GM12878 (cell line): ENCODE measurements around the gene TRAIP. TPM values are rescaled to one million over a fixed set of nuclear protein-coding genes. Genes with fewer than 3 reads are reported as not detected.
A peak's percentile ranks its signal among the peaks of the same experiment; 100 is the strongest.

ENCODE experiments used
- BCL11A ChIP-seq: IDR thresholded peaks from 2 replicates; pipeline ENCODE4 v1.6.1; 2011; ENCODE audit warnings: low read depth, low read length
- BRCA1 ChIP-seq: IDR thresholded peaks from 2 replicates; pipeline ENCODE4 v1.6.1; 2011; ENCODE audit warnings: low read depth, low read length, improper control_type of control experiment
- CBFB ChIP-seq: IDR thresholded peaks from 2 replicates; pipeline ENCODE4 v1.6.1; 2016; ENCODE audit warnings: antibody characterized with exemption, low read depth
- CBX3 ChIP-seq: fragments of 200-600 bp; sonication (generic); IDR thresholded peaks from 2 replicates; pipeline ENCODE4 v1.6.1; 2016; ENCODE audit warnings: low read depth, borderline replicate concordance
- CEBPB ChIP-seq, 2 experiments: fragments of 150-350 bp in 1 of 2; IDR thresholded peaks; 2 replicates each; pipeline ENCODE4 v1.6.1; 2012 to 2014; ENCODE audit warnings: low read depth in 2 of 2, low read length in 2 of 2, borderline replicate concordance in 1 of 2, inconsistent platforms in 1 of 2
- DPF2 ChIP-seq: fragments of 450-650 bp; IDR thresholded peaks from 2 replicates; pipeline ENCODE4 v1.6.1; 2017; ENCODE audit warnings: mild to moderate bottlenecking
- FOXK2 ChIP-seq: fragments of 450-650 bp; IDR thresholded peaks from 2 replicates; pipeline ENCODE4 v1.6.1; 2017; ENCODE audit warnings: mild to moderate bottlenecking, moderate library complexity
- HCFC1 ChIP-seq: fragments of 150-350 bp; IDR thresholded peaks from 2 replicates; pipeline ENCODE4 v1.6.1; 2014; ENCODE audit warnings: low read length
- IKZF1 ChIP-seq: fragments of 450-650 bp; conservative IDR thresholded peaks from 2 replicates; pipeline ENCODE4 v1.6.1; 2017; ENCODE audit warnings: antibody characterized with exemption, mild to moderate bottlenecking
- JUNB ChIP-seq: IDR thresholded peaks from 2 replicates; pipeline ENCODE4 v1.6.1; 2016; ENCODE audit warnings: antibody characterized with exemption, mild to moderate bottlenecking
- NR2C2 ChIP-seq: IDR thresholded peaks from 2 replicates; pipeline ENCODE4 v1.6.1; 2011; ENCODE audit warnings: borderline replicate concordance, low read depth; ENCODE audit not compliant: control insufficient read depth, insufficient read length
- NR2F1 ChIP-seq: fragments of 450-650 bp; conservative IDR thresholded peaks from 2 replicates; pipeline ENCODE4 v1.6.1; 2017; ENCODE audit warnings: mild to moderate bottlenecking
- POLR2AphosphoS2 ChIP-seq: IDR thresholded peaks from 2 replicates; pipeline ENCODE4 v1.6.1; 2011; ENCODE audit warnings: low read depth, mild to moderate bottlenecking, low read length, improper control_type of control experiment, moderate library complexity
- RBBP5 ChIP-seq: fragments of 200-600 bp; sonication (generic); conservative IDR thresholded peaks from 2 replicates; pipeline ENCODE4 v1.6.1; 2016
- RUNX3 ChIP-seq: IDR thresholded peaks from 2 replicates; pipeline ENCODE4 v1.6.1; 2012; ENCODE audit warnings: low read length, inconsistent platforms
- ZNF207 ChIP-seq: fragments of 450-650 bp; IDR thresholded peaks from 2 replicates; pipeline ENCODE4 v1.6.1; 2014; ENCODE audit warnings: antibody characterized with exemption, mild to moderate bottlenecking, borderline replicate concordance
- polyA plus RNA-seq, 11 experiments: library from polyadenylated mRNA; depleted of rRNA in 4 of 11; unstranded in 6 of 11; stranded (reverse) in 5 of 11; fragments of >200 nt; fragmentation: Nextera tagmentation in 4 of 11; fragmentation: Illumina TruSeq in 1 of 11; extraction: Ambion mirVana in 4 of 11; extraction: Trizol in 1 of 11; gene quantifications; 1 replicate in 1 of 11; 2 replicates in 10 of 11; pipeline versions ENCODE4 v1.2.1 to v1.2.3, GENCODE V29; 2011 to 2016; ENCODE audit warnings: inconsistent platforms in 2 of 11, missing spikeins in 2 of 11, low read depth in 1 of 11
- total RNA-seq, 4 experiments: library from RNA; depleted of rRNA in 3 of 4; stranded (reverse); fragments of >200 nt in 3 of 4; fragmentation: Illumina TruSeq in 1 of 4; extraction: Trizol in 1 of 4; gene quantifications; 2 replicates each; pipeline versions ENCODE4 v1.2.1 to v1.2.3, GENCODE V29; 2013 to 2021
- TF ChIP-seq, protein P1 (sequence below): fragments of 450-650 bp; IDR thresholded peaks from 2 replicates; pipeline ENCODE4 v1.6.1; 2017; ENCODE audit warnings: antibody characterized with exemption, mild to moderate bottlenecking, moderate library complexity
- TF ChIP-seq, protein P2 (sequence below): fragments of 450-650 bp; conservative IDR thresholded peaks from 2 replicates; pipeline ENCODE4 v1.6.1; 2017; ENCODE audit warnings: mild to moderate bottlenecking, moderate library complexity
- TF ChIP-seq, protein P3 (sequence below): fragments of 450-650 bp; formaldehyde crosslinking; IDR thresholded peaks from 2 replicates; pipeline ENCODE4 v1.4.0; 2020; ENCODE audit warnings: mild to moderate bottlenecking, moderate library complexity
- TF ChIP-seq, protein P4 (sequence below): fragments of 450-650 bp; IDR thresholded peaks from 2 replicates; pipeline ENCODE4 v1.6.1; 2018; ENCODE audit warnings: borderline replicate concordance, mild to moderate bottlenecking; ENCODE audit not compliant: partially characterized antibody

TRAIP gene
- total and polyA plus RNA-seq, 10 of the 15 experiments (the other 5 are each of a cell fraction or from before 2014, with no cell fraction given) = 15.9 to 37.0 (median 23.1) TPM

DNA sequence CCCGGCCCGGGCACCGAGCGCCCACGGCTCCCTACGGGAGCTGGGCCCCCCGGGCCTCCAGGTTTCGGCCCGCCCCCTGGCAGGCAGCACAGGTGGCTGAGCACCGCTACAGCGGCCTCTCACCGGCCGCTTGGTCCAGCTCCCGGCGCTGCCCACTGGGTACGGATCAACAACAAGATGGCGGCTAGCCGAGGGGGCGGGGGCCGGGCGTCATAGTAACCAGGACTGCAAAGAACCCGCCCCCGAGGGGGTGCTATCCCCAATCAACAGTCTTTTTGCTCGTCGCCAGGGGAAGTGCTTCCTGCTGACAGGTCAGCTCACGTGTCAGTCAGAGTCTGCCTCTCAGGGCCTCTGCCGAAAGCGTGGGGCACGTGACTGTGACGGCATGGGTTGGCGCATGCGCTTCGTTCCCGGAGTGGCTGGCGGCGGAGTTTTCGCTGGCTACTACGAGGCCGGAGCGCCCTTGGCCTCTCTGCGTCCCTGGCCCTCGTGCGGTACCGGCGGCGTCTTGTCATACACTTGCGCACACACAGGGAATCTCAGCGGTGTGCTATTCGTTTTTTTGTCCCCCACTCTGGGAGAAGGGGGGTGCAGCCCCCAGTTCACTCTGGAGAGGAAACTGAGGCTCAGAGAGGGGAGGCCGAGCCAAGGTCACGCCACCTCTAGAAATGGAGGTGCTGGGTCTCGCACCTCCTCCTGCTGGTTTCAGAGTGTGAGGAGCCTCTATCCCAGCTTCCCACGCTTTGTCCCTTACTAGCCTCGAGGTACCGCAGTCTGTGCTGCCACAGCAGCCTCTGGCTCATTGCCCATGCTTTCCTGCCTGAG lies 69.8 kb downstream of the TRAIP start, which contains the start of gene IP6K1 (continued):
- TF ChIP-seq, protein P1, sequence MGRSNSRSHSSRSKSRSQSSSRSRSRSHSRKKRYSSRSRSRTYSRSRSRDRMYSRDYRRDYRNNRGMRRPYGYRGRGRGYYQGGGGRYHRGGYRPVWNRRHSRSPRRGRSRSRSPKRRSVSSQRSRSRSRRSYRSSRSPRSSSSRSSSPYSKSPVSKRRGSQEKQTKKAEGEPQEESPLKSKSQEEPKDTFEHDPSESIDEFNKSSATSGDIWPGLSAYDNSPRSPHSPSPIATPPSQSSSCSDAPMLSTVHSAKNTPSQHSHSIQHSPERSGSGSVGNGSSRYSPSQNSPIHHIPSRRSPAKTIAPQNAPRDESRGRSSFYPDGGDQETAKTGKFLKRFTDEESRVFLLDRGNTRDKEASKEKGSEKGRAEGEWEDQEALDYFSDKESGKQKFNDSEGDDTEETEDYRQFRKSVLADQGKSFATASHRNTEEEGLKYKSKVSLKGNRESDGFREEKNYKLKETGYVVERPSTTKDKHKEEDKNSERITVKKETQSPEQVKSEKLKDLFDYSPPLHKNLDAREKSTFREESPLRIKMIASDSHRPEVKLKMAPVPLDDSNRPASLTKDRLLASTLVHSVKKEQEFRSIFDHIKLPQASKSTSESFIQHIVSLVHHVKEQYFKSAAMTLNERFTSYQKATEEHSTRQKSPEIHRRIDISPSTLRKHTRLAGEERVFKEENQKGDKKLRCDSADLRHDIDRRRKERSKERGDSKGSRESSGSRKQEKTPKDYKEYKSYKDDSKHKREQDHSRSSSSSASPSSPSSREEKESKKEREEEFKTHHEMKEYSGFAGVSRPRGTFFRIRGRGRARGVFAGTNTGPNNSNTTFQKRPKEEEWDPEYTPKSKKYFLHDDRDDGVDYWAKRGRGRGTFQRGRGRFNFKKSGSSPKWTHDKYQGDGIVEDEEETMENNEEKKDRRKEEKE = no peak
- peak; percentile 81; the same call in 1 of the 2 replicates for TF ChIP-seq POLR2AphosphoS2
- peak; percentile 59 for TF ChIP-seq FOXK2
- no peak for TF ChIP-seq CEBPB (IDR thresholded peaks at IDR 0.05; ENCODE audit: borderline replicate concordance in 1 of 2, low read depth in 2 of 2, low read length in 2 of 2)
- TF ChIP-seq BRCA1 = no peak
- no peak for TF ChIP-seq JUNB
- TF ChIP-seq NR2F1 = peak; percentile 40; the same call in 1 of the 2 replicates
- TF ChIP-seq CBFB = no peak
- no peak for TF ChIP-seq CBX3
- peak; percentile 100 for TF ChIP-seq DPF2
- TF ChIP-seq ZNF207 = peak; percentile 86
- no peak for TF ChIP-seq RBBP5
- TF ChIP-seq, protein P2, sequence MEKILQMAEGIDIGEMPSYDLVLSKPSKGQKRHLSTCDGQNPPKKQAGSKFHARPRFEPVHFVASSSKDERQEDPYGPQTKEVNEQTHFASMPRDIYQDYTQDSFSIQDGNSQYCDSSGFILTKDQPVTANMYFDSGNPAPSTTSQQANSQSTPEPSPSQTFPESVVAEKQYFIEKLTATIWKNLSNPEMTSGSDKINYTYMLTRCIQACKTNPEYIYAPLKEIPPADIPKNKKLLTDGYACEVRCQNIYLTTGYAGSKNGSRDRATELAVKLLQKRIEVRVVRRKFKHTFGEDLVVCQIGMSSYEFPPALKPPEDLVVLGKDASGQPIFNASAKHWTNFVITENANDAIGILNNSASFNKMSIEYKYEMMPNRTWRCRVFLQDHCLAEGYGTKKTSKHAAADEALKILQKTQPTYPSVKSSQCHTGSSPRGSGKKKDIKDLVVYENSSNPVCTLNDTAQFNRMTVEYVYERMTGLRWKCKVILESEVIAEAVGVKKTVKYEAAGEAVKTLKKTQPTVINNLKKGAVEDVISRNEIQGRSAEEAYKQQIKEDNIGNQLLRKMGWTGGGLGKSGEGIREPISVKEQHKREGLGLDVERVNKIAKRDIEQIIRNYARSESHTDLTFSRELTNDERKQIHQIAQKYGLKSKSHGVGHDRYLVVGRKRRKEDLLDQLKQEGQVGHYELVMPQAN = peak; percentile 85
- 0 out of 2 replicates have a peak, but pooled peaks have one; percentile 18 for TF ChIP-seq IKZF1
- TF ChIP-seq RUNX3 = no peak
- peak; percentile 49 for TF ChIP-seq HCFC1
- TF ChIP-seq, protein P3, sequence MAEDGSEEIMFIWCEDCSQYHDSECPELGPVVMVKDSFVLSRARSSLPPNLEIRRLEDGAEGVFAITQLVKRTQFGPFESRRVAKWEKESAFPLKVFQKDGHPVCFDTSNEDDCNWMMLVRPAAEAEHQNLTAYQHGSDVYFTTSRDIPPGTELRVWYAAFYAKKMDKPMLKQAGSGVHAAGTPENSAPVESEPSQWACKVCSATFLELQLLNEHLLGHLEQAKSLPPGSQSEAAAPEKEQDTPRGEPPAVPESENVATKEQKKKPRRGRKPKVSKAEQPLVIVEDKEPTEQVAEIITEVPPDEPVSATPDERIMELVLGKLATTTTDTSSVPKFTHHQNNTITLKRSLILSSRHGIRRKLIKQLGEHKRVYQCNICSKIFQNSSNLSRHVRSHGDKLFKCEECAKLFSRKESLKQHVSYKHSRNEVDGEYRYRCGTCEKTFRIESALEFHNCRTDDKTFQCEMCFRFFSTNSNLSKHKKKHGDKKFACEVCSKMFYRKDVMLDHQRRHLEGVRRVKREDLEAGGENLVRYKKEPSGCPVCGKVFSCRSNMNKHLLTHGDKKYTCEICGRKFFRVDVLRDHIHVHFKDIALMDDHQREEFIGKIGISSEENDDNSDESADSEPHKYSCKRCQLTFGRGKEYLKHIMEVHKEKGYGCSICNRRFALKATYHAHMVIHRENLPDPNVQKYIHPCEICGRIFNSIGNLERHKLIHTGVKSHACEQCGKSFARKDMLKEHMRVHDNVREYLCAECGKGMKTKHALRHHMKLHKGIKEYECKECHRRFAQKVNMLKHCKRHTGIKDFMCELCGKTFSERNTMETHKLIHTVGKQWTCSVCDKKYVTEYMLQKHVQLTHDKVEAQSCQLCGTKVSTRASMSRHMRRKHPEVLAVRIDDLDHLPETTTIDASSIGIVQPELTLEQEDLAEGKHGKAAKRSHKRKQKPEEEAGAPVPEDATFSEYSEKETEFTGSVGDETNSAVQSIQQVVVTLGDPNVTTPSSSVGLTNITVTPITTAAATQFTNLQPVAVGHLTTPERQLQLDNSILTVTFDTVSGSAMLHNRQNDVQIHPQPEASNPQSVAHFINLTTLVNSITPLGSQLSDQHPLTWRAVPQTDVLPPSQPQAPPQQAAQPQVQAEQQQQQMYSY (CRISPR knock-in tag) = no peak
- TF ChIP-seq NR2C2 = no peak
- TF ChIP-seq BCL11A = no peak
- TF ChIP-seq, protein P4, sequence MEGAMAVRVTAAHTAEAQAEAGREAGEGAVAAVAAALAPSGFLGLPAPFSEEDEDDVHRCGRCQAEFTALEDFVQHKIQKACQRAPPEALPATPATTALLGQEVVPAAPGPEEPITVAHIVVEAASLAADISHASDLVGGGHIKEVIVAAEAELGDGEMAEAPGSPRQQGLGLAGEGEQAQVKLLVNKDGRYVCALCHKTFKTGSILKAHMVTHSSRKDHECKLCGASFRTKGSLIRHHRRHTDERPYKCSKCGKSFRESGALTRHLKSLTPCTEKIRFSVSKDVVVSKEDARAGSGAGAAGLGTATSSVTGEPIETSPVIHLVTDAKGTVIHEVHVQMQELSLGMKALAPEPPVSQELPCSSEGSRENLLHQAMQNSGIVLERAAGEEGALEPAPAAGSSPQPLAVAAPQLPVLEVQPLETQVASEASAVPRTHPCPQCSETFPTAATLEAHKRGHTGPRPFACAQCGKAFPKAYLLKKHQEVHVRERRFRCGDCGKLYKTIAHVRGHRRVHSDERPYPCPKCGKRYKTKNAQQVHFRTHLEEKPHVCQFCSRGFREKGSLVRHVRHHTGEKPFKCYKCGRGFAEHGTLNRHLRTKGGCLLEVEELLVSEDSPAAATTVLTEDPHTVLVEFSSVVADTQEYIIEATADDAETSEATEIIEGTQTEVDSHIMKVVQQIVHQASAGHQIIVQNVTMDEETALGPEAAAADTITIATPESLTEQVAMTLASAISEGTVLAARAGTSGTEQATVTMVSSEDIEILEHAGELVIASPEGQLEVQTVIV = no peak
